Hepatocyte (in vitro differentiated cells): Measurements from ENCODE around the gene EPHB1. TPM values are rescaled to one million over a fixed set of nuclear protein-coding genes. Genes with fewer than 3 reads are reported as not detected.

Source experiments
- DNase-seq: peaks from one replicate; pipeline ENCODE4 v3.0.0-alpha.2; 2016; ENCODE audit warnings: low spot score
- H2AFZ ChIP-seq: fragments of 200-600 bp; sonication (generic); 2 replicates; pipeline ENCODE4 v1.6.0; 2016; ENCODE audit warnings: antibody characterized with exemption, mild to moderate bottlenecking
- H3K27ac ChIP-seq: fragments of 200-600 bp; sonication (generic); 2 replicates; pipeline ENCODE4 v1.5.1; 2016; ENCODE audit warnings: mild to moderate bottlenecking
- H3K27me3 ChIP-seq: fragments of 200-600 bp; sonication (generic); 2 replicates; pipeline ENCODE4 v1.6.1; 2016
- H3K36me3 ChIP-seq: fragments of 200-600 bp; sonication (generic); replicated peaks from 2 replicates; pipeline ENCODE4 v1.5.1; 2016; ENCODE audit warnings: low read depth; ENCODE audit not compliant: insufficient read depth
- H3K4me1 ChIP-seq: fragments of 200-600 bp; sonication (generic); 2 replicates; pipeline ENCODE4 v1.5.1; 2016; ENCODE audit warnings: mild to moderate bottlenecking, moderate library complexity; ENCODE audit not compliant: insufficient read depth
- H3K4me2 ChIP-seq: fragments of 200-600 bp; sonication (generic); 2 replicates; pipeline ENCODE4 v1.6.0; 2016
- H3K4me3 ChIP-seq: fragments of 200-600 bp; sonication (generic); 2 replicates; pipeline ENCODE4 v1.5.1; 2016; ENCODE audit warnings: mild to moderate bottlenecking
- H3K79me2 ChIP-seq: fragments of 200-600 bp; sonication (generic); 2 replicates; pipeline ENCODE4 v1.6.0; 2017; ENCODE audit warnings: mild to moderate bottlenecking
- H3K9me2 ChIP-seq: fragments of 200-600 bp; sonication (generic); replicated peaks from 2 replicates; pipeline ENCODE4 v1.6.0; 2017; ENCODE audit warnings: mild to moderate bottlenecking; ENCODE audit not compliant: insufficient read depth
- H3K9me3 ChIP-seq: fragments of 200-600 bp; sonication (generic); 2 replicates; pipeline ENCODE4 v1.5.1; 2016; ENCODE audit warnings: low read depth, mild to moderate bottlenecking
- H4K20me1 ChIP-seq: fragments of 200-600 bp; sonication (generic); 2 replicates; pipeline ENCODE4 v1.6.0; 2016; ENCODE audit warnings: mild to moderate bottlenecking; ENCODE audit not compliant: insufficient read depth, poor library complexity, severe bottlenecking
- EZH2 ChIP-seq: fragments of 200-600 bp; sonication (generic); IDR thresholded peaks from 2 replicates; pipeline ENCODE4 v1.6.1; 2016; ENCODE audit warnings: antibody characterized with exemption, mild to moderate bottlenecking, borderline replicate concordance
- EZH2phosphoT487 ChIP-seq: fragments of 200-600 bp; sonication (generic); IDR thresholded peaks from one replicate; pipeline ENCODE4 v1.6.1; 2018; ENCODE audit warnings: antibody characterized with exemption, mild to moderate bottlenecking, low read depth, moderate library complexity; ENCODE audit not compliant: unreplicated experiment, severe bottlenecking
- WGBS: methylation state at CpG from one replicate; pipeline ENCODE4 v1.1.6; 2016; ENCODE audit warnings: low lambda C conversion rate; ENCODE audit errors: missing lambda C conversion rate; 5-methylcytosine and 5-hydroxymethylcytosine counted together
- polyA plus RNA-seq: library from polyadenylated mRNA; unstranded; fragments of >200 nt; fragmentation: Nextera tagmentation; extraction: Ambion mirVana; gene quantifications from 2 replicates; pipeline ENCODE4 v1.2.1, GENCODE V29; 2016
- total RNA-seq: library from RNA; depleted of rRNA; stranded (reverse); fragments of >200 nt; gene quantifications from 2 replicates; pipeline ENCODE4 v1.2.3, GENCODE V29; 2014
- TF ChIP-seq, protein P1 (sequence below): fragments of 200-600 bp; sonication (generic); IDR thresholded peaks from 2 replicates; pipeline ENCODE4 v1.5.1; 2016; ENCODE audit warnings: antibody characterized with exemption, mild to moderate bottlenecking; ENCODE audit not compliant: poor library complexity

The EPHB1 gene
- total and polyA plus RNA-seq, 2 experiments from 2014 or later, result 3.3 to 5.6 TPM

DNA sequence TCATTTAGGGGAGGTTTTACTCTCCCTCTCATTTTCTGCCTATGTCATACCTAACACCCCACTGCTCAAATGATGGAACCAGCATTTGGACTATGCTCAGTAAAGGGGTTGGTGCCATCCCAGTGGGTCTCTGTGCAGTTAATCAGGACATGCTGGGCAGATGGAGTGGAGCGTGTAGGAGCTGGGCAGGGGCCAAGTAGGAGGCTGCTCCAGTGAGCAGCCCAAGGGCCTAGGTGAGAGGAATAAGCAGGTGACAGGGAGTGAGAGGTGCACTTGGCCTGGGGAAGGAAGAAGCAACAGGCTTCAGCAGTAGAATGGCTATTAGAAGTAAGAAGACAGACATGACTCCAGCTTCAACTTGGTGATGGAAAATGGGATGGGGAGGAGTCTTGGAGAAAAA lies 72.2 kb downstream of the EPHB1 start:
- H3K9me2 ChIP-seq, result no peaks in the 10 kb centered on the region
- H3K9me3 ChIP-seq, result no peaks in the 10 kb centered on the region
- H3K79me2 ChIP-seq, result no peaks in the 10 kb centered on the region
- no peaks in the 10 kb centered on the region for H3K27me3 ChIP-seq
- no peaks in the 10 kb centered on the region for H3K36me3 ChIP-seq
- TF ChIP-seq EZH2phosphoT487, result no peak
- TF ChIP-seq, protein P1, sequence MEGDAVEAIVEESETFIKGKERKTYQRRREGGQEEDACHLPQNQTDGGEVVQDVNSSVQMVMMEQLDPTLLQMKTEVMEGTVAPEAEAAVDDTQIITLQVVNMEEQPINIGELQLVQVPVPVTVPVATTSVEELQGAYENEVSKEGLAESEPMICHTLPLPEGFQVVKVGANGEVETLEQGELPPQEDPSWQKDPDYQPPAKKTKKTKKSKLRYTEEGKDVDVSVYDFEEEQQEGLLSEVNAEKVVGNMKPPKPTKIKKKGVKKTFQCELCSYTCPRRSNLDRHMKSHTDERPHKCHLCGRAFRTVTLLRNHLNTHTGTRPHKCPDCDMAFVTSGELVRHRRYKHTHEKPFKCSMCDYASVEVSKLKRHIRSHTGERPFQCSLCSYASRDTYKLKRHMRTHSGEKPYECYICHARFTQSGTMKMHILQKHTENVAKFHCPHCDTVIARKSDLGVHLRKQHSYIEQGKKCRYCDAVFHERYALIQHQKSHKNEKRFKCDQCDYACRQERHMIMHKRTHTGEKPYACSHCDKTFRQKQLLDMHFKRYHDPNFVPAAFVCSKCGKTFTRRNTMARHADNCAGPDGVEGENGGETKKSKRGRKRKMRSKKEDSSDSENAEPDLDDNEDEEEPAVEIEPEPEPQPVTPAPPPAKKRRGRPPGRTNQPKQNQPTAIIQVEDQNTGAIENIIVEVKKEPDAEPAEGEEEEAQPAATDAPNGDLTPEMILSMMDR, result no peak
- no peak for TF ChIP-seq EZH2
- DNase-seq, result no peak
- H3K4me1 ChIP-seq, result no peaks in the 10 kb centered on the region
- no peak overlapping the region for H3K4me3 ChIP-seq
- no peak overlapping the region for H2AFZ ChIP-seq
- H4K20me1 ChIP-seq, result no peaks in the 10 kb centered on the region
- H3K4me2 ChIP-seq, result no peak overlapping the region
- no peak overlapping the region for H3K27ac ChIP-seq
- 89% methylated on average over 1 of the region's 1 CpG for WGBS

DNA sequence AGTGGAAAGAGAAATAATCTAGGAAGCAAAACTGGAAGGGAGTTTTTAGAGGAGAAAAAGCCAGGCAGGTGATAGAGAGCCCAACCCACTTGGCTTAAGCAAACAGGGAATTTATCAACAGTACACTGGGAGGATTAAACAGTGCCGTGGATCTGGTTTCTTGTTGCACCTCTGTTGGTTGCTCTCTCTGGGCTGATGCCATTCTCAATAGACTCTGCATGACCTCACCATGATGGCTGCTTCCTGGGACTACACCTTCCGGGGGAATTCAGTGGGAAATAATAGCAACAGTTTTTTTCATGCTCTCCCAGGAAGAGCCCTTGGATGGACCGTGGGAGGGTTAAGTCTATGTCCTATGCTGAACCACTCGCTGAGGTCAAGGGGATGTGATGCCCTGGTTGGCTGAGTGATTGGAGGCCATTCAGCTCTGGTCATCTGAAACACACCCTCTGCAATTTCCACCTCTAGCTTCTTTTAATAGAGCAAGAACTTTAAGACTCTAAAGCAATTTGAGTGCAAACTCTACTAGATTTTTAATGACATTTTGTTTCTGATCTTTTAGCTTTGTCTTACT lies 74.2 kb downstream of the EPHB1 start:
- Histone ChIP-seq H3K27me3 (no peaks in the 10 kb centered on the region), H3K4me2 (no peak overlapping the region), H4K20me1 (no peaks in the 10 kb centered on the region), H3K9me3 (no peaks in the 10 kb centered on the region), H3K79me2 (no peaks in the 10 kb centered on the region), H3K4me3 (no peak overlapping the region), H3K36me3 (no peaks in the 10 kb centered on the region), H3K4me1 (no peaks in the 10 kb centered on the region), H3K27ac (no peak overlapping the region), H3K9me2 (no peaks in the 10 kb centered on the region), H2AFZ (no peak overlapping the region)
- no peak for DNase-seq
- TF ChIP-seq EZH2 (no peak), EZH2phosphoT487 (no peak)
- TF ChIP-seq, protein P1, result no peak
- 74% methylated on average over 4 of the region's 4 CpGs for WGBS

- H3K79me2 ChIP-seq, result no peaks in the 10 kb centered on the region
- TF ChIP-seq, protein P1, result no peak
- TF ChIP-seq EZH2phosphoT487, result no peak
- no peak for TF ChIP-seq EZH2
- H3K27me3 ChIP-seq, result no peaks in the 10 kb centered on the region
- H3K4me3 ChIP-seq, result no peak overlapping the region
- H3K9me3 ChIP-seq, result no peaks in the 10 kb centered on the region
- no peaks in the 10 kb centered on the region for H3K36me3 ChIP-seq
- no peak for DNase-seq
- H3K9me2 ChIP-seq, result no peaks in the 10 kb centered on the region
- no peaks in the 10 kb centered on the region for H3K4me1 ChIP-seq
- WGBS, result 83% methylated on average over 1 of the region's 1 CpG
- no peak overlapping the region for H3K27ac ChIP-seq
- H3K4me2 ChIP-seq, result no peak overlapping the region
- H4K20me1 ChIP-seq, result no peaks in the 10 kb centered on the region
- no peak overlapping the region for H2AFZ ChIP-seq
These were observed 76.8 kb downstream of the EPHB1 start for GRCh38 chr3:134871818-134872217.
